ENCODE results near the gene PAPOLG. TPM values are rescaled to one million over a fixed set of nuclear protein-coding genes. Genes with fewer than 3 reads are reported as not detected.

The PAPOLG gene
- total RNA-seq, 1 donor from 2014 or later = 19.5 TPM

DNA sequence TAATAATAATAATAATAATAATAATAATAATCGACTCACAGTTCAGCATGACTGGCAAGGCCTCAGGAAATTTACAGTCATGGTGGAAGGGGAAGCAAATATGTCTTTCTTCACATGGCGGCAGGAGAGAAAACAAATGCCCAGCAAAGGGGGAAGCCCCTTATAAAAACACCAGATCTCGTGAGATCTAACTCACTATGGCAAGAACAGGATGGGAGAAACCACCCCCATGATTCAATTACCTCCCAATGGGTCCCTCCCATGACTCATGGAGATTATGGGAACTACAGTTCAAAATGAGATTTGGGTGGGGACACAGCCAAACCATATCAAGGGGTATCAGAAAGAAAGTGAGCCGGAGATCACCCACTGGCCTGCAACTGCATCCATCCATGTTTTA is 40.5 kb upstream of the PAPOLG start:
- no peaks in the 10 kb centered on the region for H3K36me3 Mint-ChIP-seq (ENCODE audit: low read depth, unreplicated experiment)
- H3K27ac Mint-ChIP-seq (ENCODE audit: unreplicated experiment) = no peak overlapping the region
- TF ChIP-seq, protein P1, sequence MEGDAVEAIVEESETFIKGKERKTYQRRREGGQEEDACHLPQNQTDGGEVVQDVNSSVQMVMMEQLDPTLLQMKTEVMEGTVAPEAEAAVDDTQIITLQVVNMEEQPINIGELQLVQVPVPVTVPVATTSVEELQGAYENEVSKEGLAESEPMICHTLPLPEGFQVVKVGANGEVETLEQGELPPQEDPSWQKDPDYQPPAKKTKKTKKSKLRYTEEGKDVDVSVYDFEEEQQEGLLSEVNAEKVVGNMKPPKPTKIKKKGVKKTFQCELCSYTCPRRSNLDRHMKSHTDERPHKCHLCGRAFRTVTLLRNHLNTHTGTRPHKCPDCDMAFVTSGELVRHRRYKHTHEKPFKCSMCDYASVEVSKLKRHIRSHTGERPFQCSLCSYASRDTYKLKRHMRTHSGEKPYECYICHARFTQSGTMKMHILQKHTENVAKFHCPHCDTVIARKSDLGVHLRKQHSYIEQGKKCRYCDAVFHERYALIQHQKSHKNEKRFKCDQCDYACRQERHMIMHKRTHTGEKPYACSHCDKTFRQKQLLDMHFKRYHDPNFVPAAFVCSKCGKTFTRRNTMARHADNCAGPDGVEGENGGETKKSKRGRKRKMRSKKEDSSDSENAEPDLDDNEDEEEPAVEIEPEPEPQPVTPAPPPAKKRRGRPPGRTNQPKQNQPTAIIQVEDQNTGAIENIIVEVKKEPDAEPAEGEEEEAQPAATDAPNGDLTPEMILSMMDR (IDR thresholded peaks at IDR 0.05; ENCODE audit: unreplicated experiment) = no peak
- H3K9me3 Mint-ChIP-seq (ENCODE audit: unreplicated experiment) = no peaks in the 10 kb centered on the region
- no peaks in the 10 kb centered on the region for H3K27me3 Mint-ChIP-seq (ENCODE audit: unreplicated experiment)
- H3K4me3 Mint-ChIP-seq (ENCODE audit: unreplicated experiment) = no peak overlapping the region
- peaks cover 3% of the 10 kb centered on the region for H3K4me1 Mint-ChIP-seq (ENCODE audit: unreplicated experiment)
- DNase-seq (ENCODE audit: low spot score) = no peak

DNA sequence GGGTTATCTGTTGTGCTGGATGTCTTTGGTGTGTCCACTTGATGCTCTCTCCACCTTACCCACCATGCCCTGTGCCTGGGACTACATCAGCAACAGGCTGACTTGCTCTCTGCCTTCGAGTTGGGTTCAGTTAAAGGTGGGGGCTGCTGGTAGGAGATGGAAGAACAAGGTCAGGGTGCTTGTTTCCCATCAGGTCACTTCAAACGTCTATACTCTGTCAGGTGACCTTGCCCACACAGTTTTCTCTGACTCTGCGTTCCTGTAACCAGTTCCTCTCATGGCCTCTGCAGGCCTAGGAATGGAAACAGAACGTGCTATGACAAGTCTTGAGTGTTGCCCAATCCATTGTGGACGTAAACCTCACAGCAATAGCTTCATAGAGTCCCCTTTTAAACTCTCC is 38.4 kb upstream of the PAPOLG start:
- no peak for DNase-seq (ENCODE audit: low spot score)
- H3K27ac Mint-ChIP-seq (ENCODE audit: unreplicated experiment) = no peak overlapping the region
- no peaks in the 10 kb centered on the region for H3K36me3 Mint-ChIP-seq (ENCODE audit: low read depth, unreplicated experiment)
- no peaks in the 10 kb centered on the region for H3K27me3 Mint-ChIP-seq (ENCODE audit: unreplicated experiment)
- TF ChIP-seq, protein P1 (IDR thresholded peaks at IDR 0.05; ENCODE audit: unreplicated experiment) = no peak
- peaks cover 3% of the 10 kb centered on the region for H3K4me1 Mint-ChIP-seq (ENCODE audit: unreplicated experiment)
- H3K9me3 Mint-ChIP-seq (ENCODE audit: unreplicated experiment) = no peaks in the 10 kb centered on the region
- H3K4me3 Mint-ChIP-seq (ENCODE audit: unreplicated experiment) = peak overlapping the region; percentile 22

DNA sequence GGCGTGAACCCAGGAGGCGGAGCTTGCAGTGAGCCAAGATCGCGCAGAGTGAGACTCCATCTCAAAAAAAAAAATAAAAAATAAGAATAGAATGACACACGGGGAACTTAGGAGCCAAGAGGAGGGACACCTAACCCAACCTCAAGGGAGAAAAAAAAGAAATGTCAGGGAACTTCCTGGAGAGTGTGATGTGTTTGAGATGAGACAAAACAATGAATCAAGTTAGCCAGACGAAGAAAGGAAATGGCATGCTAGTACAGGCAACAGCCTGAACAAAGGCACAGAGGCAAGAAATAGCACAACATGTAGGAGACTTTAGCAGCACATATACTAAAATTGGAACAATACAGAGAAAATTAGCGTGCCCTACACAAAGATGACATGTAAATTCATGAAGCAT is 36.7 kb upstream of the PAPOLG start:
- H3K4me1 Mint-ChIP-seq (ENCODE audit: unreplicated experiment) = peaks cover 3% of the 10 kb centered on the region
- no peak for DNase-seq (ENCODE audit: low spot score)
- TF ChIP-seq, protein P1 (IDR thresholded peaks at IDR 0.05; ENCODE audit: unreplicated experiment) = no peak
- H3K27me3 Mint-ChIP-seq (ENCODE audit: unreplicated experiment) = no peaks in the 10 kb centered on the region
- H3K9me3 Mint-ChIP-seq (ENCODE audit: unreplicated experiment) = no peaks in the 10 kb centered on the region
- H3K36me3 Mint-ChIP-seq (ENCODE audit: low read depth, unreplicated experiment) = no peaks in the 10 kb centered on the region
- H3K27ac Mint-ChIP-seq (ENCODE audit: unreplicated experiment) = peak overlapping the region; percentile 40
- H3K4me3 Mint-ChIP-seq (ENCODE audit: unreplicated experiment) = no peak overlapping the region

DNA sequence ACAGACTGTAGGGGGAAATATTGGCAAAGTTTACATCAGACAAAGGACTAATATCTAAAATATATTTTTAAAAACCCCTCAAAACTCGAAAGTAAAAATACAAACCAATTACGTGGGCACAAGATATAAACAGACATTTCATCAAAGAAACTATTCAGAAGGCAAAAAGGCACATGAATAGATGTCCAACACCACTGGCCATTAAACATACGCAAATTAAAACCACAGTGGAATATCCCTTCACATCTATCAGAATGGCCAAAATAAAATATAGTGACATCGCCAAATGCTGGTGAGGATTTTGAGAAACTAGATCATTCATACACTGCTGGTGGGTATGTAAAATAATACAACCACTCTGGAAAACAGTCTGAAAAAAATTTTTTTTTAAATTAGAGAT is 30.6 kb upstream of the PAPOLG start:
- DNase-seq (ENCODE audit: low spot score) = no peak
- Mint-ChIP-seq H3K27me3 (ENCODE audit: unreplicated experiment) (no peaks in the 10 kb centered on the region), H3K36me3 (ENCODE audit: low read depth, unreplicated experiment) (no peaks in the 10 kb centered on the region), H3K9me3 (ENCODE audit: unreplicated experiment) (no peaks in the 10 kb centered on the region), H3K27ac (ENCODE audit: unreplicated experiment) (no peak overlapping the region), H3K4me1 (ENCODE audit: unreplicated experiment) (no peaks in the 10 kb centered on the region), H3K4me3 (ENCODE audit: unreplicated experiment) (no peak overlapping the region)
- TF ChIP-seq, protein P1 (IDR thresholded peaks at IDR 0.05; ENCODE audit: unreplicated experiment) = no peak

DNA sequence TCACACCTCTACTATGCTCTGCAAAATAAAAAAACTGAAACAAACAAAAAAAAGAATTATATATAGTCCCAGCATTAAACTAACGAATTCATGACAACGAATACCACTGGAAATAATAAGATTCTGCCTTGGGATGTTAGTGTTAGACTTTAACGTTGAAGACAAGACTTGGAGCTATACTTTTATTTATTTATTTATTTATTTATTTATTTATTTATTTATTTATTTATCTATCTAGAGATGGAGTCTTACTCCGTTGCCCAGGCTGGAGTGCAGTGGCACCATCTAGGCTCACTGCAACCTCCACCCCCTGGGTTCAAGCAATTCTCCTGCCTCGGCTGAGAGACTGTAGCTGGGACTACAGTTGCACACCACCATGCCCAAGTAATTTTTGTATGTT is 27.2 kb upstream of the PAPOLG start:
- H3K9me3 Mint-ChIP-seq (ENCODE audit: unreplicated experiment) = no peaks in the 10 kb centered on the region
- DNase-seq (ENCODE audit: low spot score) = no peak

More for the DNA sequence above, 27.2 kb upstream of the PAPOLG start:
- TF ChIP-seq, protein P1 (IDR thresholded peaks at IDR 0.05; ENCODE audit: unreplicated experiment) = no peak
- no peaks in the 10 kb centered on the region for H3K27me3 Mint-ChIP-seq (ENCODE audit: unreplicated experiment)
- no peaks in the 10 kb centered on the region for H3K36me3 Mint-ChIP-seq (ENCODE audit: low read depth, unreplicated experiment)
- no peaks in the 10 kb centered on the region for H3K4me1 Mint-ChIP-seq (ENCODE audit: unreplicated experiment)
- H3K4me3 Mint-ChIP-seq (ENCODE audit: unreplicated experiment) = no peak overlapping the region
- no peak overlapping the region for H3K27ac Mint-ChIP-seq (ENCODE audit: unreplicated experiment)
